ENCODE data around the gene KCNJ14. TPM values are rescaled to one million over a fixed set of nuclear protein-coding genes. Genes with fewer than 3 reads are reported as not detected.

KCNJ14 gene
- total RNA-seq, 2 experiments from 2014 or later, result 1.7 to 2.0 TPM

- no peaks in the 10 kb centered on the region for H3K36me3 Mint-ChIP-seq (ENCODE audit: low read depth)
- no peak for ATAC-seq (ENCODE audit: poor library complexity)
- peaks cover 32% of the 10 kb centered on the region for H3K27me3 Mint-ChIP-seq
- no peak overlapping the region for H3K27ac ChIP-seq (ENCODE audit: low read depth in 1 of 2, low read length in 2 of 2)
- H3K9me3 ChIP-seq (ENCODE audit: control insufficient read depth in 1 of 2, insufficient read depth in 1 of 2, low read length in 2 of 2), result no peaks in the 10 kb centered on the region
- ChIA-PET POLR2A (no interaction called here), CTCF (no interaction called here)
- peaks cover 14 to 26% of the 10 kb centered on the region in 2 experiments for H3K27me3 ChIP-seq (ENCODE audit: control insufficient read depth in 1 of 2, insufficient read depth in 2 of 2, low read length in 2 of 2)
- H3K4me1 ChIP-seq (ENCODE audit: insufficient read depth, low read length), result no peaks in the 10 kb centered on the region
- intact Hi-C loops (cut with DNase I, micrococcal nuclease), result no loop called here
- no peaks in the 10 kb centered on the region for H3K36me3 ChIP-seq (ENCODE audit: insufficient read depth, low read length)
- H3K4me3 Mint-ChIP-seq, result no peak overlapping the region
- TF ChIP-seq CTCF (IDR thresholded peaks at IDR 0.05), result no peak
- no peak overlapping the region for H3K4me3 ChIP-seq (ENCODE audit: low read length)
- no peak for DNase-seq
- no peak overlapping the region for H3K27ac Mint-ChIP-seq
- no peaks in the 10 kb centered on the region for H3K9me3 Mint-ChIP-seq
- no peaks in the 10 kb centered on the region for H3K4me1 Mint-ChIP-seq (ENCODE audit: low read depth)
These were observed 18.8 kb upstream of the KCNJ14 start for GRCh38 chr19:48436586-48436985.

GRCh38 chr19:48441360-48442050 lies 13.9 kb upstream of the KCNJ14 start:
- peaks cover 25 to 26% of the 10 kb centered on the region in 2 experiments for H3K27me3 ChIP-seq (ENCODE audit: control insufficient read depth in 1 of 2, insufficient read depth in 2 of 2, low read length in 2 of 2)
- H3K4me1 ChIP-seq (ENCODE audit: insufficient read depth, low read length), result peaks cover 28% of the 10 kb centered on the region
- POLR2A ChIA-PET, result no interaction called here
- H3K4me3 ChIP-seq (ENCODE audit: low read length), result no peak overlapping the region
- no peaks in the 10 kb centered on the region for H3K9me3 ChIP-seq (ENCODE audit: control insufficient read depth in 1 of 2, insufficient read depth in 1 of 2, low read length in 2 of 2)
- CTCF ChIA-PET, result interaction anchor here (0.8 kb wide), 1 partner anchor 49 kb away, joined by 5 read pairs; no protein-coding TSS in a partner anchor
- H3K36me3 ChIP-seq (ENCODE audit: insufficient read depth, low read length), result no peaks in the 10 kb centered on the region
- peaks cover 19% of the 10 kb centered on the region for H3K4me1 Mint-ChIP-seq (ENCODE audit: low read depth)
- H3K27me3 Mint-ChIP-seq, result peaks cover 44% of the 10 kb centered on the region
- H3K9me3 Mint-ChIP-seq, result no peaks in the 10 kb centered on the region
- intact Hi-C loops (cut with DNase I, micrococcal nuclease), result loop anchor here in 1 of 2 experiments (5.0 kb wide), 1 partner anchor 124 kb away; no protein-coding TSS in a partner anchor
- peak overlapping the region; percentile 70 for H3K4me3 Mint-ChIP-seq
- DNase-seq (peak in 1 of 14 experiments; percentile 23), ATAC-seq (ENCODE audit: poor library complexity) (no peak)
- H3K36me3 Mint-ChIP-seq (ENCODE audit: low read depth), result peaks cover 14% of the 10 kb centered on the region
- no peak for TF ChIP-seq CTCF (IDR thresholded peaks at IDR 0.05)
- H3K27ac ChIP-seq (ENCODE audit: low read depth in 1 of 2, low read length in 2 of 2), result no peak overlapping the region
- H3K27ac Mint-ChIP-seq, result no peak overlapping the region

- intact Hi-C loops (cut with DNase I, micrococcal nuclease), result loop anchor here in 1 of 2 experiments (5.0 kb wide), 1 partner anchor 125 kb away; no protein-coding TSS in a partner anchor
- no peaks in the 10 kb centered on the region for H3K36me3 ChIP-seq (ENCODE audit: insufficient read depth, low read length)
- H3K9me3 ChIP-seq (ENCODE audit: control insufficient read depth in 1 of 2, insufficient read depth in 1 of 2, low read length in 2 of 2), result no peaks in the 10 kb centered on the region
- ATAC-seq (ENCODE audit: poor library complexity) (no peak), DNase-seq (peak in 1 of 14 experiments; percentile 30)
- Mint-ChIP-seq H3K4me3 (peak overlapping the region; percentile 72), H3K9me3 (no peaks in the 10 kb centered on the region), H3K4me1 (ENCODE audit: low read depth) (peaks cover 19% of the 10 kb centered on the region), H3K36me3 (ENCODE audit: low read depth) (peaks cover 17% of the 10 kb centered on the region), H3K27ac (no peak overlapping the region), H3K27me3 (peaks cover 41% of the 10 kb centered on the region)
- H3K27me3 ChIP-seq (ENCODE audit: control insufficient read depth in 1 of 2, insufficient read depth in 2 of 2, low read length in 2 of 2), result peaks cover 20 to 25% of the 10 kb centered on the region in 2 experiments
- no peak for TF ChIP-seq CTCF (IDR thresholded peaks at IDR 0.05)
- ChIA-PET POLR2A (interaction anchor here (1.0 kb wide), 1 partner anchor 51 kb away, joined by 3 read pairs; the partner anchor contains the start of gene KDELR1), CTCF (no interaction called here)
- no peak overlapping the region for H3K4me3 ChIP-seq (ENCODE audit: low read length)
- H3K27ac ChIP-seq (ENCODE audit: low read depth in 1 of 2, low read length in 2 of 2), result no peak overlapping the region
- H3K4me1 ChIP-seq (ENCODE audit: insufficient read depth, low read length), result peaks cover 31% of the 10 kb centered on the region
These were observed 13.0 kb upstream of the KCNJ14 start for GRCh38 chr19:48442116-48443035.
